Type B pancreatic cell (in vitro differentiated cells): Measurements from ENCODE around the gene LDHD. TPM values are rescaled to one million over a fixed set of nuclear protein-coding genes. Genes with fewer than 3 reads are reported as not detected.

Source experiments
- DNase-seq: peaks from one replicate; pipeline ENCODE4 v3.0.0; 2021; ENCODE audit warnings: mixed read lengths; ENCODE audit not compliant: unreplicated experiment; ENCODE audit errors: extremely low spot score
- H3K27ac Mint-ChIP-seq: 2 replicates; pipeline ENCODE4 v1.8.0; 2021; ENCODE audit warnings: mild to moderate bottlenecking, mixed read lengths
- H3K27me3 Mint-ChIP-seq: 2 replicates; pipeline ENCODE4 v1.8.0; 2021; ENCODE audit warnings: mixed read lengths
- H3K36me3 Mint-ChIP-seq: 2 replicates; pipeline ENCODE4 v1.8.0; 2021; ENCODE audit warnings: mixed read lengths
- H3K4me1 Mint-ChIP-seq: one replicate; pipeline ENCODE4 v1.8.0; 2021; ENCODE audit warnings: mixed read lengths; ENCODE audit not compliant: unreplicated experiment
- H3K4me3 Mint-ChIP-seq: 2 replicates; pipeline ENCODE4 v1.8.0; 2021; ENCODE audit warnings: mild to moderate bottlenecking, mixed read lengths
- H3K9me3 Mint-ChIP-seq: 2 replicates; pipeline ENCODE4 v1.8.0; 2021; ENCODE audit warnings: mixed read lengths
- total RNA-seq: library from RNA; stranded (reverse); gene quantifications from 2 replicates; pipeline ENCODE4 v1.2.1, GENCODE V29; 2021; ENCODE audit warnings: low replicate concordance
- TF ChIP-seq, protein P1 (sequence below): fragments of 200-600 bp; sonication (generic); conservative IDR thresholded peaks from 2 replicates; pipeline ENCODE4 v1.5.0; 2021; ENCODE audit warnings: antibody characterized with exemption, mild to moderate bottlenecking

Gene LDHD
- total RNA-seq, 1 donor from 2014 or later, result 1.8 TPM

GRCh38 chr16:75079346-75079926 lies 37.1 kb downstream of the LDHD start:
- TF ChIP-seq, protein P1, sequence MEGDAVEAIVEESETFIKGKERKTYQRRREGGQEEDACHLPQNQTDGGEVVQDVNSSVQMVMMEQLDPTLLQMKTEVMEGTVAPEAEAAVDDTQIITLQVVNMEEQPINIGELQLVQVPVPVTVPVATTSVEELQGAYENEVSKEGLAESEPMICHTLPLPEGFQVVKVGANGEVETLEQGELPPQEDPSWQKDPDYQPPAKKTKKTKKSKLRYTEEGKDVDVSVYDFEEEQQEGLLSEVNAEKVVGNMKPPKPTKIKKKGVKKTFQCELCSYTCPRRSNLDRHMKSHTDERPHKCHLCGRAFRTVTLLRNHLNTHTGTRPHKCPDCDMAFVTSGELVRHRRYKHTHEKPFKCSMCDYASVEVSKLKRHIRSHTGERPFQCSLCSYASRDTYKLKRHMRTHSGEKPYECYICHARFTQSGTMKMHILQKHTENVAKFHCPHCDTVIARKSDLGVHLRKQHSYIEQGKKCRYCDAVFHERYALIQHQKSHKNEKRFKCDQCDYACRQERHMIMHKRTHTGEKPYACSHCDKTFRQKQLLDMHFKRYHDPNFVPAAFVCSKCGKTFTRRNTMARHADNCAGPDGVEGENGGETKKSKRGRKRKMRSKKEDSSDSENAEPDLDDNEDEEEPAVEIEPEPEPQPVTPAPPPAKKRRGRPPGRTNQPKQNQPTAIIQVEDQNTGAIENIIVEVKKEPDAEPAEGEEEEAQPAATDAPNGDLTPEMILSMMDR, result no peak
- H3K36me3 Mint-ChIP-seq, result peaks cover 17% of the 10 kb centered on the region
- no peak for DNase-seq
- no peaks in the 10 kb centered on the region for H3K9me3 Mint-ChIP-seq
- no peaks in the 10 kb centered on the region for H3K27me3 Mint-ChIP-seq
- H3K4me1 Mint-ChIP-seq, result peaks cover 17% of the 10 kb centered on the region
- no peak overlapping the region for H3K4me3 Mint-ChIP-seq
- H3K27ac Mint-ChIP-seq, result no peak overlapping the region

DNA sequence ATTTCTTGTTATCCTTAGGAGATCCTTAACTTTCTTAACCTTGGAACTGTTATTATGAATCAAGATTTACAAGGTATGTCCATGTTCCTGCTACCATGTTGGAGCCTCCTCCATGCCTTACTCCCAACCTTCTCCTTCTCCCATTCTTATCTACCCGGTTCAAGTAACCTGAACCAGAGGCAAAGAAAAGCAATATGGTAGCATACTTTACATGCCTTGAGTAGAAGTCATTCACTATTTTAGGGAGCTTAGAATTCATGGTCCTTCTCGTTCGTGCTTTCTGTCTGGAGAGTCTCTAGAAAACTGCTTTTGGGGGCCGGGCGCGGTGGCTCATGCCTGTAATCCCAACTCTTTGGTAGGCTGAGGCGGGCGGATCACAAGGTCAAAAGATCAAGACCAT lies 37.7 kb downstream of the LDHD start:
- H3K27me3 Mint-ChIP-seq, result no peaks in the 10 kb centered on the region
- TF ChIP-seq, protein P1, result no peak
- H3K4me3 Mint-ChIP-seq, result no peak overlapping the region
- DNase-seq, result no peak
- no peaks in the 10 kb centered on the region for H3K9me3 Mint-ChIP-seq
- H3K27ac Mint-ChIP-seq, result no peak overlapping the region
- H3K4me1 Mint-ChIP-seq, result peaks cover 17% of the 10 kb centered on the region
- peaks cover 17% of the 10 kb centered on the region for H3K36me3 Mint-ChIP-seq

DNA sequence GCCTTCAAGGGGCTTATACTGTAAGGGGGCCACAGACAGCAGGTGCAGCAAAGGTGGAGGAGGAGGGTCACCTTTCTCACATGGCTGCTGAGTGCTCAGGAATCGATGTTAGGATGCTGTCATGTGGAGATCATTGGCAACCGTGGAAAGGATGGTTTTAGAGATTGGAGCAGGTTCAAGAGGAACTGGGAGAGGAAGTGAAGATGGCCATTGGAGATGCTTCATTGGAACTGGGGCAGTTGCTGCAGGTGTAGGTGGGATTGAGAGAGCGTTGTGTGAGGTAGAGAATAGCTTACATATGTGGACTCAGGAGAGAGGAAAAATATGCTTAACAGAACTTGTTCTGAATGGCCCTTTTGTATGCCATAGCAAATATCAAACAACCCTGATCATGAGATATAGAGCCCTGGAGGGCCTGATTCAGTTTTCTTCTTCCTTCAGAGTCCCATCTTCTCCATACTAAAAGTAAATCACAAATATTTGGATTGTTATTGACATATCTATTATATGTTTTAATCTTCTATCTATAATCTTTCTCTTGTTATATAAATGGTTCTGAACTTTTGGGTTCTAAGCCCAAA lies 40.8 kb downstream of the LDHD start:
- H3K27ac Mint-ChIP-seq, result no peak overlapping the region
- H3K27me3 Mint-ChIP-seq, result no peaks in the 10 kb centered on the region
- H3K4me3 Mint-ChIP-seq, result no peak overlapping the region
- H3K9me3 Mint-ChIP-seq, result no peaks in the 10 kb centered on the region
- peaks cover 21% of the 10 kb centered on the region for H3K4me1 Mint-ChIP-seq
- H3K36me3 Mint-ChIP-seq, result peaks cover 14% of the 10 kb centered on the region
- DNase-seq, result no peak
- TF ChIP-seq, protein P1, result no peak

GRCh38 chr16:75074920-75075687 lies 41.5 kb downstream of the LDHD start:
- TF ChIP-seq, protein P1, result no peak
- DNase-seq, result no peak
- Mint-ChIP-seq H3K27ac (no peak overlapping the region), H3K27me3 (no peaks in the 10 kb centered on the region), H3K4me1 (peaks cover 27% of the 10 kb centered on the region), H3K9me3 (no peaks in the 10 kb centered on the region), H3K36me3 (peaks cover 17% of the 10 kb centered on the region), H3K4me3 (no peak overlapping the region)

DNA sequence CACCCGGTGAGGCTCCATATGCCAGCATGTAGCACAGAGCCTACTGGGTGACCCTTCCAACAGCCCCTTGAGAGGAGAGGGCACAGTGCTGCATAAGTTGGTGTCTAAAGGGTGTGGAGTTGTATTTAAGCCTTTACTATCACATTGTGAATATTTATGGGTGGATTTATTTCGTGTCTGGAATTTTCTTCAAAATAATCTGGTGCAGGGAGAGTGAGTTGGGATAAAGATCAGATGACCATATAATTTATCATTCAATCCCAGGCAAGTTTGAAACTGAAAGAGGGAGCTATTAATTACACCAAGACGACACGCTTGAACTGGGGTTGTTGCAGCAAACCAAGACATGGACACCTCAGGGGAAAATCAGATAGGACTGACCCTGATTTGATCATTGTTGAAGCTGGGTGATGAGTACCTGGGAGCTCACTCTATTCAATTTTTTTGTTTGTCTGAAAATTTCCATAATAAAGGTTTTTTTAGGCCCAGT lies 42.2 kb downstream of the LDHD start:
- no peak overlapping the region for H3K27ac Mint-ChIP-seq
- H3K4me3 Mint-ChIP-seq, result no peak overlapping the region
- TF ChIP-seq, protein P1, result no peak
- DNase-seq, result no peak
- H3K4me1 Mint-ChIP-seq, result peaks cover 33% of the 10 kb centered on the region
- peaks cover 21% of the 10 kb centered on the region for H3K36me3 Mint-ChIP-seq
- H3K27me3 Mint-ChIP-seq, result no peaks in the 10 kb centered on the region
- H3K9me3 Mint-ChIP-seq, result no peaks in the 10 kb centered on the region
